Prostate gland (tissue), 2 donors: ENCODE results near the gene LBR. TPM values are rescaled to one million over a fixed set of nuclear protein-coding genes. Genes with fewer than 3 reads are reported as not detected.

Experiments
- DNase-seq: peaks from one replicate; pipeline ENCODE4 v3.0.0-alpha.2; 2019; ENCODE audit warnings: low spot score
- H3K27ac ChIP-seq, 2 donors: fragments of 200-600 bp; sonication (generic); 2 replicates each; pipeline ENCODE4 v1.5.1; 2017 to 2019
- H3K27me3 ChIP-seq: fragments of 200-600 bp; sonication (generic); replicated peaks from 2 replicates; pipeline ENCODE4 v1.5.1; 2019; ENCODE audit not compliant: insufficient read depth
- H3K36me3 ChIP-seq, 2 donors: fragments of 200-600 bp; sonication (generic); 1 replicate in 1 of 2; 2 replicates in 1 of 2; pipeline versions ENCODE4 v1.5.1 to v1.8.1; 2017 to 2019
- H3K4me1 ChIP-seq: fragments of 200-600 bp; sonication (generic); replicated peaks from 2 replicates; pipeline ENCODE4 v1.5.1; 2019
- H3K4me3 ChIP-seq, 2 donors: fragments of 200-600 bp; sonication (generic); 2 replicates each; pipeline ENCODE4 v1.5.1; 2017 to 2019
- H3K9me3 ChIP-seq: fragments of 200-600 bp; sonication (generic); 2 replicates; pipeline ENCODE4 v1.5.1; 2017
- CTCF ChIP-seq, 4 experiments: fragments of 200-600 bp in 2 of 4; fragments of 450-650 bp in 2 of 4; sonication (generic) in 2 of 4; IDR thresholded peaks; 1 replicate in 3 of 4; 2 replicates in 1 of 4; pipeline ENCODE4 v1.5.1; 2016 to 2019; ENCODE audit warnings: antibody characterized with exemption in 4 of 4, mild to moderate bottlenecking in 2 of 4, moderate library complexity in 2 of 4
- POLR2A ChIP-seq: fragments of 450-650 bp; IDR thresholded peaks from one replicate; pipeline ENCODE4 v1.6.1; 2016; ENCODE audit warnings: antibody characterized with exemption, mild to moderate bottlenecking
- POLR2AphosphoS5 ChIP-seq: sonication (generic); formaldehyde crosslinking; IDR thresholded peaks from one replicate; pipeline ENCODE4 v1.6.1; 2017; ENCODE audit warnings: antibody characterized with exemption
- WGBS: methylation state at CpG from one replicate; pipeline ENCODE4 v1.1.5; 2018; 5-methylcytosine and 5-hydroxymethylcytosine counted together
- intact Hi-C: fragments of 100-400 bp; cut with DNase I; formaldehyde crosslinking; loops from one replicate; pipeline ENCODE4 v1.14.2; 2022
- total RNA-seq, 2 donors: library from RNA; depleted of rRNA; stranded (reverse); fragments of >200 nt; gene quantifications; one replicate each; pipeline ENCODE4 v1.1.0, GENCODE V29; 2016

LBR gene
- total RNA-seq, 2 donors from 2014 or later: 28.7 to 36.4 TPM

GRCh38 chr1:225361176-225361575 is 66.7 kb downstream of the LBR start:
- Histone ChIP-seq H3K36me3 (no peaks in the 10 kb centered on the region), H3K4me1 (no peaks in the 10 kb centered on the region), H3K27ac (no peak overlapping the region), H3K9me3 (no peaks in the 10 kb centered on the region), H3K27me3 (no peaks in the 10 kb centered on the region), H3K4me3 (no peak overlapping the region)
- TF ChIP-seq POLR2A: no peak
- TF ChIP-seq POLR2AphosphoS5: no peak
- TF ChIP-seq CTCF (IDR thresholded peaks at IDR 0.05): no peak
- intact Hi-C loops: no loop called here
- DNase-seq: no peak
- 93% methylated on average over 1 of the region's 1 CpG for WGBS

GRCh38 chr1:225360119-225360518 is 67.7 kb downstream of the LBR start:
- 91% methylated on average over 4 of the region's 4 CpGs for WGBS
- H3K4me3 ChIP-seq: no peak overlapping the region
- no peak for DNase-seq
- H3K27me3 ChIP-seq: no peaks in the 10 kb centered on the region
- no peak overlapping the region for H3K27ac ChIP-seq
- intact Hi-C loops: no loop called here
- no peaks in the 10 kb centered on the region for H3K4me1 ChIP-seq
- no peaks in the 10 kb centered on the region for H3K36me3 ChIP-seq
- TF ChIP-seq POLR2A (no peak), POLR2AphosphoS5 (no peak), CTCF (IDR thresholded peaks at IDR 0.05) (no peak)
- no peaks in the 10 kb centered on the region for H3K9me3 ChIP-seq

GRCh38 chr1:225355863-225356262 is 72.0 kb downstream of the LBR start:
- Histone ChIP-seq H3K4me1 (no peaks in the 10 kb centered on the region), H3K27me3 (no peaks in the 10 kb centered on the region), H3K4me3 (no peak overlapping the region), H3K27ac (no peak overlapping the region), H3K9me3 (no peaks in the 10 kb centered on the region), H3K36me3 (no peaks in the 10 kb centered on the region)
- WGBS: 91% methylated on average over 1 of the region's 1 CpG
- no peak for DNase-seq
- intact Hi-C loops: no loop called here
- TF ChIP-seq POLR2AphosphoS5 (no peak), POLR2A (no peak), CTCF (IDR thresholded peaks at IDR 0.05) (no peak)

- no peaks in the 10 kb centered on the region for H3K36me3 ChIP-seq
- DNase-seq: no peak
- intact Hi-C loops: no loop called here
- whole genome bisulfite sequencing: 78% methylated on average over 3 of the region's 3 CpGs
- no peak for TF ChIP-seq CTCF (IDR thresholded peaks at IDR 0.05)
- no peak for TF ChIP-seq POLR2A
- no peak for TF ChIP-seq POLR2AphosphoS5
- H3K27me3 ChIP-seq: no peaks in the 10 kb centered on the region
- no peaks in the 10 kb centered on the region for H3K4me1 ChIP-seq
- H3K9me3 ChIP-seq: no peaks in the 10 kb centered on the region
- no peak overlapping the region for H3K4me3 ChIP-seq
- no peak overlapping the region for H3K27ac ChIP-seq
Measured at GRCh38 chr1:225354906-225355305, 72.9 kb downstream of the LBR start.

Other genes starting within 250 kb of the LBR start
- 10 to 100 TPM; 36.4 to 93.6 TPM for gene ENAH, start 225.1 kb upstream of the LBR start, total RNA-seq